T-helper 1 cell treated with Interleukin-12 subunit alpha and Interleukin-12 subunit beta and Interleukin-4 antibody, amounts not matched to agents 30 μg/mL and 1 μg/mL, for 36 hours (primary cell): ENCODE measurements around the gene VEGFB.
A peak's percentile ranks its signal among the peaks of the same experiment; 100 is the strongest.

Source experiments
- H3K27ac Mint-ChIP-seq: one replicate; pipeline ENCODE4 v1.8.0; 2021; ENCODE audit warnings: mild to moderate bottlenecking, mixed read lengths
- H3K27me3 Mint-ChIP-seq: one replicate; pipeline ENCODE4 v1.8.0; 2021; ENCODE audit warnings: low read depth, mixed read lengths
- H3K36me3 Mint-ChIP-seq: one replicate; pipeline ENCODE4 v1.8.0; 2021; ENCODE audit warnings: low read depth, mixed read lengths
- H3K4me1 Mint-ChIP-seq: one replicate; pipeline ENCODE4 v1.8.0; 2021; ENCODE audit warnings: low read depth, mixed read lengths
- H3K4me3 Mint-ChIP-seq: one replicate; pipeline ENCODE4 v1.8.0; 2021; ENCODE audit warnings: mild to moderate bottlenecking, moderate library complexity, mixed read lengths
- H3K9me3 Mint-ChIP-seq: one replicate; pipeline ENCODE4 v1.8.0; 2021; ENCODE audit warnings: mixed read lengths

VEGFB gene

GRCh38 chr11:64207256-64208085 is 26.9 kb upstream of the VEGFB start:
- Mint-ChIP-seq H3K27me3 (no peaks in the 10 kb centered on the region), H3K9me3 (no peaks in the 10 kb centered on the region), H3K4me1 (peaks cover 32% of the 10 kb centered on the region), H3K4me3 (peak overlapping the region; percentile 90), H3K36me3 (peaks cover 59% of the 10 kb centered on the region), H3K27ac (peak overlapping the region; percentile 95)

- peak overlapping the region; percentile 95 for H3K27ac Mint-ChIP-seq
- H3K4me3 Mint-ChIP-seq = peak overlapping the region; percentile 90
- H3K36me3 Mint-ChIP-seq = peaks cover 53% of the 10 kb centered on the region
- no peaks in the 10 kb centered on the region for H3K9me3 Mint-ChIP-seq
- peaks cover 33% of the 10 kb centered on the region for H3K4me1 Mint-ChIP-seq
- H3K27me3 Mint-ChIP-seq = no peaks in the 10 kb centered on the region
These were observed 26.1 kb upstream of the VEGFB start for GRCh38 chr11:64208086-64208795.

- Mint-ChIP-seq H3K4me1 (peaks cover 29% of the 10 kb centered on the region), H3K27ac (peak overlapping the region; percentile 67), H3K4me3 (peak overlapping the region; percentile 65), H3K27me3 (no peaks in the 10 kb centered on the region), H3K36me3 (peaks cover 50% of the 10 kb centered on the region), H3K9me3 (no peaks in the 10 kb centered on the region)
These were observed 25.4 kb upstream of the VEGFB start for GRCh38 chr11:64208796-64209562.

GRCh38 chr11:64209563-64209843 is 24.9 kb upstream of the VEGFB start:
- Mint-ChIP-seq H3K4me3 (no peak overlapping the region), H3K27me3 (no peaks in the 10 kb centered on the region), H3K36me3 (peaks cover 45% of the 10 kb centered on the region), H3K27ac (no peak overlapping the region), H3K4me1 (peaks cover 24% of the 10 kb centered on the region), H3K9me3 (no peaks in the 10 kb centered on the region)

GRCh38 chr11:64210301-64211020 is 23.9 kb upstream of the VEGFB start:
- Mint-ChIP-seq H3K4me3 (no peak overlapping the region), H3K36me3 (peaks cover 48% of the 10 kb centered on the region), H3K27me3 (no peaks in the 10 kb centered on the region), H3K9me3 (no peaks in the 10 kb centered on the region), H3K4me1 (peaks cover 24% of the 10 kb centered on the region), H3K27ac (peak overlapping the region; percentile 24)

GRCh38 chr11:64211181-64211872 is 23.1 kb upstream of the VEGFB start:
- Mint-ChIP-seq H3K27ac (no peak overlapping the region), H3K36me3 (peaks cover 46% of the 10 kb centered on the region), H3K4me3 (no peak overlapping the region), H3K9me3 (no peaks in the 10 kb centered on the region), H3K4me1 (peaks cover 19% of the 10 kb centered on the region), H3K27me3 (no peaks in the 10 kb centered on the region)

- Mint-ChIP-seq H3K27ac (no peak overlapping the region), H3K27me3 (no peaks in the 10 kb centered on the region), H3K9me3 (no peaks in the 10 kb centered on the region), H3K4me1 (peaks cover 14% of the 10 kb centered on the region), H3K36me3 (peaks cover 29% of the 10 kb centered on the region), H3K4me3 (no peak overlapping the region)
These were observed 17.5 kb upstream of the VEGFB start for GRCh38 chr11:64216879-64217278.

GRCh38 chr11:64218628-64219353 is 15.6 kb upstream of the VEGFB start:
- H3K27ac Mint-ChIP-seq = no peak overlapping the region

GRCh38 chr11:64219354-64219684 is 15.1 kb upstream of the VEGFB start:
- peaks cover 8% of the 10 kb centered on the region for H3K4me1 Mint-ChIP-seq
- no peaks in the 10 kb centered on the region for H3K27me3 Mint-ChIP-seq
- no peak overlapping the region for H3K4me3 Mint-ChIP-seq
- H3K36me3 Mint-ChIP-seq = peaks cover 18% of the 10 kb centered on the region
- H3K27ac Mint-ChIP-seq = no peak overlapping the region
- H3K9me3 Mint-ChIP-seq = no peaks in the 10 kb centered on the region

More at GRCh38 chr11:64218628-64219353, 15.6 kb upstream of the VEGFB start:
- peaks cover 20% of the 10 kb centered on the region for H3K36me3 Mint-ChIP-seq
- peaks cover 8% of the 10 kb centered on the region for H3K4me1 Mint-ChIP-seq
- no peaks in the 10 kb centered on the region for H3K9me3 Mint-ChIP-seq
- H3K27me3 Mint-ChIP-seq = no peaks in the 10 kb centered on the region
- H3K4me3 Mint-ChIP-seq = no peak overlapping the region

GRCh38 chr11:64219755-64220154 is 14.6 kb upstream of the VEGFB start:
- Mint-ChIP-seq H3K4me1 (peaks cover 8% of the 10 kb centered on the region), H3K9me3 (no peaks in the 10 kb centered on the region), H3K27ac (no peak overlapping the region), H3K27me3 (no peaks in the 10 kb centered on the region), H3K4me3 (no peak overlapping the region), H3K36me3 (peaks cover 18% of the 10 kb centered on the region)

GRCh38 chr11:64220271-64220670 is 14.1 kb upstream of the VEGFB start:
- Mint-ChIP-seq H3K27ac (no peak overlapping the region), H3K9me3 (no peaks in the 10 kb centered on the region), H3K27me3 (no peaks in the 10 kb centered on the region), H3K4me3 (no peak overlapping the region), H3K4me1 (peaks cover 9% of the 10 kb centered on the region), H3K36me3 (peaks cover 12% of the 10 kb centered on the region)

GRCh38 chr11:64220798-64221197 is 13.6 kb upstream of the VEGFB start:
- no peak overlapping the region for H3K27ac Mint-ChIP-seq
- no peaks in the 10 kb centered on the region for H3K9me3 Mint-ChIP-seq
- H3K27me3 Mint-ChIP-seq = no peaks in the 10 kb centered on the region
- no peak overlapping the region for H3K4me3 Mint-ChIP-seq
- peaks cover 12% of the 10 kb centered on the region for H3K36me3 Mint-ChIP-seq
- peaks cover 10% of the 10 kb centered on the region for H3K4me1 Mint-ChIP-seq

- peaks cover 8% of the 10 kb centered on the region for H3K36me3 Mint-ChIP-seq
- no peak overlapping the region for H3K27ac Mint-ChIP-seq
- H3K4me1 Mint-ChIP-seq = peaks cover 15% of the 10 kb centered on the region
These were observed 11.8 kb upstream of the VEGFB start for GRCh38 chr11:64222651-64223000.

More at GRCh38 chr11:64222651-64223000, 11.8 kb upstream of the VEGFB start:
- no peaks in the 10 kb centered on the region for H3K27me3 Mint-ChIP-seq
- no peaks in the 10 kb centered on the region for H3K9me3 Mint-ChIP-seq
- H3K4me3 Mint-ChIP-seq = no peak overlapping the region
